RWPE2 (cell line): ENCODE measurements around the gene ARHGAP45.
"Not testable (repeated sequence)": the region's sequence is repeated elsewhere in the genome, so short reads cannot be mapped to it uniquely, and the experiment has no call there.

Experiments
- ATAC-seq: fragments of 200-7000 bp; cut with Tn5 transposase; 3 replicates; pipeline ENCODE4 v1.9.1; 2021; ENCODE audit warnings: low read depth
- DNase-seq: peaks from one replicate; pipeline ENCODE4 v3.0.0-alpha.2; 2020; ENCODE audit warnings: low spot score
- H3K27ac ChIP-seq: fragments of 450-650 bp; 2 replicates; pipeline ENCODE4 v1.5.1; 2017; ENCODE audit warnings: mild to moderate bottlenecking; ENCODE audit not compliant: poor library complexity, severe bottlenecking
- H3K27me3 ChIP-seq: fragments of 250-450 bp; sonication (Bioruptor Pico); 2 replicates; pipeline ENCODE4 v1.5.1; 2021; ENCODE audit warnings: mild to moderate bottlenecking, moderate library complexity; ENCODE audit not compliant: insufficient read depth, poor library complexity, severe bottlenecking
- H3K36me3 ChIP-seq: fragments of 250-450 bp; sonication (Bioruptor Pico); 2 replicates; pipeline ENCODE4 v1.5.1; 2020; ENCODE audit warnings: low read depth, mild to moderate bottlenecking, moderate library complexity
- H3K4me1 ChIP-seq: fragments of 250-450 bp; sonication (Bioruptor Pico); 2 replicates; pipeline ENCODE4 v1.5.1; 2021; ENCODE audit warnings: mild to moderate bottlenecking, moderate library complexity; ENCODE audit not compliant: insufficient read depth, poor library complexity, severe bottlenecking
- H3K4me3 ChIP-seq: fragments of 250-450 bp; sonication (Bioruptor Pico); 2 replicates; pipeline ENCODE4 v1.5.1; 2021; ENCODE audit warnings: mild to moderate bottlenecking, moderate library complexity; ENCODE audit not compliant: severe bottlenecking
- H3K9me3 ChIP-seq: fragments of 250-450 bp; sonication (Bioruptor Pico); 2 replicates; pipeline ENCODE4 v1.5.1; 2021; ENCODE audit warnings: mild to moderate bottlenecking, moderate library complexity; ENCODE audit not compliant: severe bottlenecking
- TF ChIP-seq, protein P1 (sequence below): fragments of 450-650 bp; IDR thresholded peaks from one replicate; pipeline ENCODE4 v1.5.1; 2017; ENCODE audit warnings: mild to moderate bottlenecking, moderate library complexity; ENCODE audit not compliant: poor library complexity, severe bottlenecking

The ARHGAP45 gene

GRCh38 chr19:1019980-1020867 is 46.7 kb upstream of the ARHGAP45 start:
- Histone ChIP-seq H3K9me3 (no peaks in the 10 kb centered on the region), H3K4me1 (peaks cover 23% of the 10 kb centered on the region), H3K36me3 (no peaks in the 10 kb centered on the region; the same call in 1 of the 2 replicates), H3K4me3 (peak overlapping the region; percentile 62), H3K27me3 (no peaks in the 10 kb centered on the region), H3K27ac (peak overlapping the region; percentile 84)
- TF ChIP-seq, protein P1, sequence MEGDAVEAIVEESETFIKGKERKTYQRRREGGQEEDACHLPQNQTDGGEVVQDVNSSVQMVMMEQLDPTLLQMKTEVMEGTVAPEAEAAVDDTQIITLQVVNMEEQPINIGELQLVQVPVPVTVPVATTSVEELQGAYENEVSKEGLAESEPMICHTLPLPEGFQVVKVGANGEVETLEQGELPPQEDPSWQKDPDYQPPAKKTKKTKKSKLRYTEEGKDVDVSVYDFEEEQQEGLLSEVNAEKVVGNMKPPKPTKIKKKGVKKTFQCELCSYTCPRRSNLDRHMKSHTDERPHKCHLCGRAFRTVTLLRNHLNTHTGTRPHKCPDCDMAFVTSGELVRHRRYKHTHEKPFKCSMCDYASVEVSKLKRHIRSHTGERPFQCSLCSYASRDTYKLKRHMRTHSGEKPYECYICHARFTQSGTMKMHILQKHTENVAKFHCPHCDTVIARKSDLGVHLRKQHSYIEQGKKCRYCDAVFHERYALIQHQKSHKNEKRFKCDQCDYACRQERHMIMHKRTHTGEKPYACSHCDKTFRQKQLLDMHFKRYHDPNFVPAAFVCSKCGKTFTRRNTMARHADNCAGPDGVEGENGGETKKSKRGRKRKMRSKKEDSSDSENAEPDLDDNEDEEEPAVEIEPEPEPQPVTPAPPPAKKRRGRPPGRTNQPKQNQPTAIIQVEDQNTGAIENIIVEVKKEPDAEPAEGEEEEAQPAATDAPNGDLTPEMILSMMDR: no peak
- no peak for DNase-seq
- ATAC-seq: no peak

GRCh38 chr19:1020868-1021425 is 46.0 kb upstream of the ARHGAP45 start, which contains the start of gene TMEM259:
TMEM259 (minus strand) TSS chr19:1021123; CDS start chr19:1020996, 127 bp downstream.
- H3K4me1 ChIP-seq: peaks cover 23% of the 10 kb centered on the region
- TF ChIP-seq, protein P1: no peak

DNA sequence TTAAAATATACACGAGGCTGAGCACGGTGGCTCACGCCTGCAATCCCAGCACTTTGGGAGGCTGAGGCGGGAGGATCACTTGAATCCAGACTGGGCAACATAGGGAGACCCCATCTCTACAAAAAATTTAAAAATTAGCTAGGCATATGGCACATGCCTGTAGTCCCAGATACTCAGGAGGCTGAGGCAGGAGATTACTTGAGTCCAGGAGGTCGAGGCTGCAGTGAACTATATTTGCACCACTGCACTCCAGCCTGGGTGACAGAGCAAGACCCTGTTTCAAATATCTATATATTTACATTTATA is 43.1 kb upstream of the ARHGAP45 start:
- not testable (repeated sequence) for DNase-seq, H3K4me3 ChIP-seq

More at GRCh38 chr19:1020868-1021425, 46.0 kb upstream of the ARHGAP45 start, which contains the start of gene TMEM259:
- Histone ChIP-seq H3K27me3 (no peaks in the 10 kb centered on the region), H3K4me3 (peak within 1 kb of the TSS; percentile 62), H3K27ac (peak within 1 kb of the TSS; percentile 84), H3K9me3 (no peaks in the 10 kb centered on the region), H3K36me3 (no peaks in the 10 kb centered on the region; the same call in 1 of the 2 replicates)
- peak; percentile 95 for DNase-seq
- ATAC-seq: peak; percentile 61

GRCh38 chr19:1025080-1025479 is 41.9 kb upstream of the ARHGAP45 start:
- not testable (repeated sequence) for DNase-seq, H3K9me3 ChIP-seq, H3K27me3 ChIP-seq, H3K27ac ChIP-seq, H3K36me3 ChIP-seq, ATAC-seq, H3K4me3 ChIP-seq, H3K4me1 ChIP-seq

More for the DNA sequence above, 43.1 kb upstream of the ARHGAP45 start:
- H3K27ac ChIP-seq, H3K9me3 ChIP-seq, H3K27me3 ChIP-seq, H3K36me3 ChIP-seq, H3K4me1 ChIP-seq, ATAC-seq: not testable (repeated sequence)

DNA sequence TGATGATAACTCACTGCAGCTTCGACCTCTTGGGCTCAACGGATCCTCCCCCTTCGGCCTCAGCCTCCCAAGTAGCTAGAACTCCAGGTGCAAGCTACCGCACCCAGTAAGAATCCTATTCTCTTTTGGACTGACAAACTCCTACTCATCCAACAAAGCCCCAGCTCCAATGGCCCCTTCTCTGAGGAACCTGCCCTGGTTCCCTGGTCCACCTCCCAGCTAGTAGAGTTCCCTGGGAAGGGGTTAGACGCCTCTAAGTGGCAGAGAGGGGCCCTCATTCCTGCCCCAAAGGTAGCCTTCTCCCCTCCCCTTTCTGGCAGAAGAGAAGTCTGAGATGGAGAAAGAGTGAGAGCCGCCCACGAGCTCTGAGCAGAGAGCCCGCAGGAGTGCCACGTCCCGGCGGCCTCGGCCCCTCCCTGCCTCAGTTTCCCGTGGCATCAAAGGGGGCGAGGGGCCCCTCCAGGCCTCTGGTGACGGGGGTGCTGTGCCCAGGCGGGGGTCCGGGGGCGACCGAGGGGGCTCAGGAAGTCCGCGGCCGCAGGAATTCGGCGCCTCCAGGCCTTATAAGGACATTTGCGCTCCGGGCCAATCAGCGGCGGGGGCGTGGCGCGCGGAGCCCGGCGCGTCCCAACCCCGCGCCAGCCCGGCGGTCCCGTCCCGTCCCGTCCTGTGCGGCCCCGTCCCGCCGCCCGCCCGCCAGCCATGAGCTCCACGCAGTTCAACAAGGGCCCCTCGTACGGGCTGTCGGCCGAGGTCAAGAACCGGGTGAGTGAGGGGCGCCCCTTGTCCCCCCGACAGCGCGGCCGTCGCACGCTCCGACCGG is 40.8 kb upstream of the ARHGAP45 start, which contains the start of gene CNN2:
TSS of gene CNN2 (plus strand) at position 649 of the 823 bp plus-strand sequence. CDS start at position 703, 54 bp downstream.
- Histone ChIP-seq H3K27ac (peak within 1 kb of the TSS; percentile 96), H3K9me3 (no peaks in the 10 kb centered on the region), H3K27me3 (no peaks in the 10 kb centered on the region), H3K4me3 (peak within 1 kb of the TSS; percentile 90), H3K36me3 (peaks cover 16% of the 10 kb centered on the region), H3K4me1 (no peaks in the 10 kb centered on the region)
- ATAC-seq: peak; percentile 76
- TF ChIP-seq, protein P1: no peak
- DNase-seq: no peak
